Measurements from ENCODE around the gene ZNF791. TPM values are rescaled to one million over a fixed set of nuclear protein-coding genes. Genes with fewer than 3 reads are reported as not detected.

The ZNF791 gene
- total and polyA plus RNA-seq, 2 of the 13 experiments (the other 11 are each of a cell fraction or from before 2014, with no cell fraction given), result 12.8 to 17.4 TPM

DNA sequence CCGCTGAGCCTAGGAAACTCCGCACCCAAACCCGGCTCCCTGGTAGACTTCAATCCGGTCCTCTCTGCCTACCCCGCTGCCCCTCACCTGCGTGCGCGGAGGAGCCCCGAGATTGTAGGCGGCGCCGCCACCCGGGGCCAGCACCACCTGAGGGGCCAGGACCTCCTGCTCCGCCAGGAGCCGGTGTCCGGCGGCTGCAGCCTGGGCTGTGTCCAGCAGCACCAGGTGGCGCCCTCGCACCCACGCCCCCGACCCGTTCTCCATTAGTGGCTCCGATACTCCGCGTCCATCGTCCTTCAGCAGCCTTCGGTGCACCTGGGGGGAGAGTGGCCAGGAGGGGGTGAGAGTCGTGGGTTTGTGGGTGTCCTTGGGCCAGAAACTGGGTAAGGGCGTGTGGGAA is 37.4 kb downstream of the ZNF791 start (continued):
- TF ChIP-seq, protein P1, sequence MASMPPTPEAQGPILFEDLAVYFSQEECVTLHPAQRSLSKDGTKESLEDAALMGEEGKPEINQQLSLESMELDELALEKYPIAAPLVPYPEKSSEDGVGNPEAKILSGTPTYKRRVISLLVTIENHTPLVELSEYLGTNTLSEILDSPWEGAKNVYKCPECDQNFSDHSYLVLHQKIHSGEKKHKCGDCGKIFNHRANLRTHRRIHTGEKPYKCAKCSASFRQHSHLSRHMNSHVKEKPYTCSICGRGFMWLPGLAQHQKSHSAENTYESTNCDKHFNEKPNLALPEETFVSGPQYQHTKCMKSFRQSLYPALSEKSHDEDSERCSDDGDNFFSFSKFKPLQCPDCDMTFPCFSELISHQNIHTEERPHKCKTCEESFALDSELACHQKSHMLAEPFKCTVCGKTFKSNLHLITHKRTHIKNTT (CRISPR knock-in tag; IDR thresholded peaks at IDR 0.05), result no peak
- no peak for TF ChIP-seq HMG20B (CRISPR knock-in tag; conservative IDR thresholded peaks at IDR 0.05)
- TF ChIP-seq PHB2 (IDR thresholded peaks at IDR 0.05; ENCODE audit: partially characterized antibody), result no peak
- no peak for TF ChIP-seq ZNF768 (CRISPR knock-in tag; IDR thresholded peaks at IDR 0.05)
- no peak for TF ChIP-seq DPF2 (CRISPR knock-in tag; IDR thresholded peaks at IDR 0.05; ENCODE audit: borderline replicate concordance, low read depth)

DNA sequence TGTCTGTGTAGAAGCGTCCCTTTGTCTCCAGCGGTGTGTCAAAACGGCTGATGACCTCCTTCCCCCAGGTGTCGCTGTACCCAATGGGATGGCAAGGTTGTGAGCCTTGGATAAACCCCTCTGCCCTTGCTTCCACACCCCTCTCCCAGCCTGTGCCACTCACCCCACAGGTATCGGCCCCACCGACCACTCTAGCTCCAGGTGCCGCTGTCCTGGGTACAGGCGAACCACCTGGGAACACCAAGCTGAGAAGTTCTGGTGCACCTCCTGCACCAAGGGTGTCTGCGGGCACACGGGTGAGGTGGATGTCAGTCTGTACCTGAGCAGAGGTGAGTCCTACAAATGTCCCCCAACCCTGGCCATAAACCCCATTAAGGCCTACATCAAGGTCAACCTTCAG is 39.2 kb downstream of the ZNF791 start:
- 97% methylated on average over 10 of the region's 10 CpGs for WGBS (ENCODE audit: low lambda C conversion rate)
- in situ Hi-C loops (cut with HindIII; ENCODE audit: extremely low pct_ligation_motif_present, low pct_unique_long_range_greater_than_20kb), result no loop called here
- ATAC-seq, result no peak
- no peak for TF ChIP-seq ZNF383 (CRISPR knock-in tag; IDR thresholded peaks at IDR 0.05; ENCODE audit: borderline replicate concordance)
- TF ChIP-seq ZNF251 (CRISPR knock-in tag; IDR thresholded peaks at IDR 0.05), result no peak
- TF ChIP-seq, protein P2, sequence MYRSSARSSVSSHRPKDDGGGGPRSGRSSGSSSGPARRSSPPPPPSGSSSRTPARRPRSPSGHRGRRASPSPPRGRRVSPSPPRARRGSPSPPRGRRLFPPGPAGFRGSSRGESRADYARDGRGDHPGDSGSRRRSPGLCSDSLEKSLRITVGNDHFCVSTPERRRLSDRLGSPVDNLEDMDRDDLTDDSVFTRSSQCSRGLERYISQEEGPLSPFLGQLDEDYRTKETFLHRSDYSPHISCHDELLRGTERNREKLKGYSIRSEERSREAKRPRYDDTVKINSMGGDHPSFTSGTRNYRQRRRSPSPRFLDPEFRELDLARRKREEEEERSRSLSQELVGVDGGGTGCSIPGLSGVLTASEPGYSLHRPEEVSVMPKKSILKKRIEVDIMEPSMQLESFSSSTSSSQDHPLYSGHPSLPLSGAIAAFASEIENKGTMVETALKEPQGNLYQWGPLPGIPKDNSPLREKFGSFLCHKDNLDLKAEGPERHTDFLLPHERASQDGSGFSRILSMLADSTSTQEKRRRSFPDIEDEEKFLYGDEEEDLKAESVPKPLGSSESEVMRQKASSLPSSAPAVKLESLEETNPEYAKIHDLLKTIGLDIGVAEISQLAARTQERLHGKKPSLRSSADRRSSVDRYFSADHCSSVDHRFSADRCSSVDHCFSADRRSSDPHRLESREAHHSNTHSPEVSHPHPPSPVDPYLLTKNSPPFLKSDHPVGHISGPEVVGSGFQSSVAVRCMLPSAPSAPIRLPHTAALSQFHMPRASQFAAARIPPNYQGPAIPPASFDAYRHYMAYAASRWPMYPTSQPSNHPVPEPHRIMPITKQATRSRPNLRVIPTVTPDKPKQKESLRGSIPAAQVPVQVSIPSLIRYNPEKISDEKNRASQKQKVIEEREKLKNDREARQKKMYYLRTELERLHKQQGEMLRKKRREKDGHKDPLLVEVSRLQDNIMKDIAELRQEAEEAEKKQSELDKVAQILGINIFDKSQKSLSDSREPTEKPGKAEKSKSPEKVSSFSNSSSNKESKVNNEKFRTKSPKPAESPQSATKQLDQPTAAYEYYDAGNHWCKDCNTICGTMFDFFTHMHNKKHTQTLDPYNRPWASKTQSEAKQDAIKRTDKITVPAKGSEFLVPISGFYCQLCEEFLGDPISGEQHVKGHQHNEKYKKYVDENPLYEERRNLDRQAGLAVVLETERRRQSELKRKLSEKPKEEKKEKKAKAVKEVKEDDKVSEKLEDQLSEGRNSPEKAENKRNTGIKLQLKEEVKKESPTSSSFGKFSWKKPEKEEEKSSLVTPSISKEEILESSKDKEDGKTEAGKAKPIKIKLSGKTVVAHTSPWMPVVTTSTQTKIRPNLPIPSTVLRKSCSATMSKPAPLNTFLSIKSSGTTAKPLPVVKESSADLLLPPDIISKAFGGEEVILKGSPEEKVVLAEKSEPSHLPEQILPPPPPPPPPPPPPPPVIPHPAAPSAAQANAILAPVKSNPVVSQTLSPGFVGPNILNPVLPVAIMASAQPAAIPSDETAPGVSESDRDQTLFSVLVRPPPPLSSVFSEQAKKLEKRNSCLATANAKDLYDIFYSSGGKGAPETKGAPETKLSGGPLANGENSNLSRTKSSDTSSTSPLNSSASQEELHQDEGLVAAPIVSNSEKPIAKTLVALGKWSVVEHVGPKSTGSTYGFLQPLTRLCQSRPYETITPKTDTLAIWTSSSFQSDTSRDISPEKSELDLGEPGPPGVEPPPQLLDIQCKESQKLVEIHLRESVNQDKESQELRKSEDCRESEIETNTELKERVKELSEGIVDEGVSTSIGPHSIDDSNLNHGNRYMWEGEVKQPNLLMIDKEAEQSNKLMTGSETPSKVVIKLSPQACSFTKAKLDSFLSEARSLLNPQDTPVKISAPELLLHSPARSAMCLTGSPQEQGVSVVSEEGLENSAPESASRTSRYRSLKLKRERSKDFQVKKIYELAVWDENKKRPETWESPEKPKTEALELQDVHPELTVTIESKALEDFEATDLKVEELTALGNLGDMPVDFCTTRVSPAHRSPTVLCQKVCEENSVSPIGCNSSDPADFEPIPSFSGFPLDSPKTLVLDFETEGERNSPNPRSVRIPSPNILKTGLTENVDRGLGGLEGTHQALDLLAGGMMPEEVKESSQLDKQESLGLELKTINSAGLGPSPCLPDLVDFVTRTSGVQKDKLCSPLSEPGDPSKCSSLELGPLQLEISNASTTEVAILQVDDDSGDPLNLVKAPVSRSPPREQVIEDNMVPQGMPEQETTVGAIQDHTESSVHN (CRISPR knock-in tag; IDR thresholded peaks at IDR 0.05), result no peak
- no peak for TF ChIP-seq ZNF713 (CRISPR knock-in tag; IDR thresholded peaks at IDR 0.05)

More for the DNA sequence above, 39.2 kb downstream of the ZNF791 start:
- no peak overlapping the region for H3K27ac ChIP-seq (ENCODE audit: extremely low read length, insufficient read depth, low read length)
- H2AFZ ChIP-seq (ENCODE audit: low read length), result no peak overlapping the region
- ChIA-PET POLR2A (interaction anchor here (0.7 kb wide), 1 partner anchor 241 kb away, joined by 3 read pairs; no protein-coding TSS in a partner anchor), CTCF (ENCODE audit: low intra/inter-chr PET ratio, low total read pairs) (no interaction called here)
- FAIRE-seq, result no peak
- H3K4me3 ChIP-seq (replicated peaks in 1 of 3; ENCODE audit: insufficient read depth in 1 of 3, low read depth in 2 of 3, low read length in 3 of 3), result no peak overlapping the region
- H4K20me1 ChIP-seq (ENCODE audit: insufficient read depth, low read length), result no peaks in the 10 kb centered on the region
- no peaks in the 10 kb centered on the region for H3K36me3 ChIP-seq (replicated peaks in 1 of 2; ENCODE audit: control insufficient read depth in 1 of 2, insufficient read depth in 2 of 2, low read length in 2 of 2)
- H3K4me2 ChIP-seq (ENCODE audit: low read depth, low read length), result no peak overlapping the region
- no peak overlapping the region for H3K9ac ChIP-seq (ENCODE audit: insufficient read depth, low read depth, low read length)
- BruUV-seq (replicated peaks), result no TSS peak
- H3K9me3 ChIP-seq (ENCODE audit: low read length), result no peaks in the 10 kb centered on the region
- intact Hi-C loops (cut with micrococcal nuclease; ENCODE audit: unreplicated experiment), result no loop called here
- no peak for DNase-seq (ENCODE audit: low spot score)
- H3K27me3 ChIP-seq (ENCODE audit: control insufficient read depth in 1 of 2, insufficient read depth in 2 of 2, low read length in 2 of 2), result no peaks in the 10 kb centered on the region
- no peaks in the 10 kb centered on the region for H3K79me2 ChIP-seq (ENCODE audit: insufficient read depth, low read length)
- H3K4me1 ChIP-seq (ENCODE audit: insufficient read depth, low read length), result no peaks in the 10 kb centered on the region
